Stimulated activated CD4-positive, alpha-beta T cell treated with anti-CD3 and anti-CD28 coated beads, Interleukin-2, amount 100 ng/mL, for 4 hours (primary cell): ENCODE data around the gene TBC1D20.

ENCODE experiments used
- DNase-seq: peaks from one replicate; pipeline ENCODE4 v3.0.0-alpha.2; 2020; ENCODE audit warnings: low read depth

TBC1D20 gene

DNA sequence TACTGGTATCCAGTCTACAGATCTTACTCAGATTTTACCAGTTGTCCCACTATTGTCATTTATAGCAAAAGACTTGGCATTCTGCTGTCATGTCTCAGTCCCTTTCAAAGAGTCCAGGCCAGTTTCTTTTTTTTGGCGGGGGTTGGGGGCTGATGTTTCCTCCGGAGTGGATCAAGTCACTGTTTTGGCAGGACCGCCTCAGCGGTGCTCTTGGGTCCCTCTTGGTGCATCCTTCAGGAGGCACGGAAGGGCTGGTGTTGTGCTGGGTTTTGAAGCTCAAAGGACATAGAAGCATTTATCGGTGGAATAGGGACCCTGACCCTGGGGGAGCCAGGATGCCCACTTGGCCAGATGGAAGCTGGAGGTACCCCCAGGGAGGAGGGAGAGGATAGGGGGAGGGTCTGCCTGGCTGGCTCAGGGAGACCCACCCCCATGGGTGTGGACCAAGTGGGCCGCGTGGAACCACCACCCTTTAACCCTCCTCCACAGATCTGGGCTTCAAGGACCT is 43.4 kb downstream of the TBC1D20 start:
- no peak for DNase-seq

DNA sequence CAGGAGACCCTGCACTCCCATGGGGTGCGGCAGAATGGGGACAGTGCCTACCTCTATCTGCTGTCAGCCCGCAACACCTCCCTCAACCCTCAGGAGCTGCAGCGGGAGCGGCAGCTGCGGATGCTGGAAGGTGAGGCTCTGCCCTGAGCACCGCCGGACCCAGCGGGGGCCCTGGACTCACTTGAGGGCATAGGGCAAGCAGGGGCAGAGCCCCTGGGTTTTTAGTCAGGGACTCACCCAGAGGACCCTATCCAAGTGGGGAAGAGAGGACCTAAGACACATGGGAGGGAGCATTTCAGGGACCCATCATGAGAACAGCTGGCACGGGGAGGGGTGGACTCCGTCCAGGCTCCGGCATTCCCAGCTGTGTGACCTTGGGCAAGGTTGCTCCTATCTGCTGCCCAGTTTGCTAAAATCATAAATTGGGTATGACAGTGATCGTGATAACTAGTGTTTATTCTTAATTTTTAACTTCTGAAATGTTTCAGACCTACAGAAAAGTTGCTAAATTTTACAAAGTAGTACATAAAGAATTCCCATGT is 44.5 kb downstream of the TBC1D20 start:
- no peak for DNase-seq

DNA sequence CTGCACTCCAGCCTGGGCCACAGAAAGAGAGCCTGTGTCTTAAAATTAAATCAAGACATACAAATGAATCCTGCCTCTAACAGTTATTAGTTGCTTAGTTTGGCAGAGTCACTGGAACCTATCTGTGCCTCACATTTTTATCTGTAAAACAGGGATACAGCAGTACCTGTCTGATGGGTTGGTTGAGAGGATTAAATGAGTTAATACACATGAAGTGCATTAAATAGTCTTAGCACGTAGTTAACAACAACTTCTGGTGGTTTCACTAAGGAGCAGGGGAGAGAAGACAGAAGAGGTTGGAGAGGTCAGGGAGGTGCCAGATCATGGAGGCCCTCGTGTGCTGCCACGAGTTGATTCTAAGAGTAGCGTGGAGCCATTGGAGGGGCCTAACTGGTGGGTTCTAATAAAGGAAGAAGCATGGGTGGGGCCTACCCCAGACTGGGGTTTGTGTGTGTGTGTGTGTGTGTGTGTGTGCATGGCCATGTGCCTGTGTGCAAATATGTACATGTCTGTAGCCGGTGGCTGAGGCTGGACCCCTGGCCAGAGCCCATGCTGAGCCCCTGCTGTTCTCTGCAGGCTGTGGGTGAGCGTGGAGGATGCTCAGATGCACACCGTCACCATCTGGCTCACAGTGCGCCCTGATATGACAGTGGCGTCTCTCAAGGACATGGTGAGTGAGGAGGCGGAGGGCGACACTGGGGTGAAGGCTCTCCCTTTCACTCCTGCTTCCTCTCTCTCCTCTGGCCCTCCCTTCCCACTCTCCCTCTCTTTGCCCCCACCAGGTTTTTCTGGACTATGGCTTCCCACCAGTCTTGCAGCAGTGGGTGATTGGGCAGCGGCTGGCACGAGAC is 45.2 kb downstream of the TBC1D20 start:
- DNase-seq = no peak

DNA sequence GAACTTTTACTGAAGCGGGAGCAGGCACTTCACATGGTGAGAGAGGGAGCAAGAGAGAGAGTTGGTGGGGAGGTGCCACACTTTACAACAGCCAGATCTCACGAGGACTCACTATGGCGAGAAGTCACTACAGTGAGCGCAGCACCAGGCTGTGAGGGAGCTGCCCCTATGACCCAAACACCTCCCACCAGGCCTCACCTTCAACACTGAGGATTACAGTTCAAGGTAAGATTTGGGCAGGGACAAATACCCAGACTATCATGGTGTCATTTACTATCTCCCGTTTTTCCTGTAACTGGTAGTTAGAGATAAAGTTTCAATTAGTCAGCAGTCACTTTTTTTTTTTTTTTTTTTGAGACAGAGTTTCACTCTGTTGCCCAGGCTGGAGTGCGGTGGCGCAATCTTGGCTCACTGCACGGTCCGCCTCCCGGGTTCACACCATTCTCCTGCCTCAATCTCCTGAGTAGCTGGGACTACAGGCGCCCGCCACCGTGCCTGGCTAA is 46.5 kb downstream of the TBC1D20 start:
- no peak for DNase-seq

DNA sequence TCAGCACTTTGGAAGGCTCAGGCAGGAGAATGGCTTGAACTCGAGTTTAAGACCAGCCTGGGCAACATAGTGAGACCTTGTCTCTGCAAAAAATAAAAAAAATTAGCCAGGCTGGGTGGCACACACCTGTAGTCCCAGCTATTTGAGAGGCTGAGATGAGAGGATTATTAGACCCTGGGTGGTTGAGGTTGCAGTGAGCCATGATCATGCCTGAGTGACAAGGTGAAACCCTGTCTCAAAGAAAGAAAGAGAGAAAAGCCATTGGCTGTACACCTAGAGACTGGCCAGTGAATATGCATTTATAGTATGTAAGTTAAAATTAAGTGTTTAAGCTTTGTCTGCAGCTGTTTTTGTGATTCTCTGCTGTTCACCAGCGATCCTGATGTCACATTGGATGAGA is 48.2 kb downstream of the TBC1D20 start:
- no peak for DNase-seq

DNA sequence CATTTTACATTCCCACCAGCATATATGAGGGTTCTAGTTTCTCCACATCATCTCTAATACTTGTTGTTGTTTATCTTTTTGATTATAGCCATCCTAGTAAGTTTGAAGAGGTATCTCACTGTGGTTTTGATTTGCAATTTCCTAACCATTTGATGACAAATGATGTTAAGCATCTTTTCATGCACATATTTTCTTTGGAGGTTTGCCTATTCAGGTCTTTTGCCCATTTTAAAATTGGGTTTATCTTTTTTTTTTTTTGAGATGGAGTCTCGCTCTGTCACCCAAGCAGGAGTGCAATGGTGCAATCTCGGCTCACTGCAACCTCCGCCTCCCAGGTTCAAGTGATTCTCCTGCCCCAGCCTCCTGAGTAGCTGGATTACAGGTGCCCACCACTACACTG is 50.3 kb downstream of the TBC1D20 start:
- DNase-seq = no peak

DNA sequence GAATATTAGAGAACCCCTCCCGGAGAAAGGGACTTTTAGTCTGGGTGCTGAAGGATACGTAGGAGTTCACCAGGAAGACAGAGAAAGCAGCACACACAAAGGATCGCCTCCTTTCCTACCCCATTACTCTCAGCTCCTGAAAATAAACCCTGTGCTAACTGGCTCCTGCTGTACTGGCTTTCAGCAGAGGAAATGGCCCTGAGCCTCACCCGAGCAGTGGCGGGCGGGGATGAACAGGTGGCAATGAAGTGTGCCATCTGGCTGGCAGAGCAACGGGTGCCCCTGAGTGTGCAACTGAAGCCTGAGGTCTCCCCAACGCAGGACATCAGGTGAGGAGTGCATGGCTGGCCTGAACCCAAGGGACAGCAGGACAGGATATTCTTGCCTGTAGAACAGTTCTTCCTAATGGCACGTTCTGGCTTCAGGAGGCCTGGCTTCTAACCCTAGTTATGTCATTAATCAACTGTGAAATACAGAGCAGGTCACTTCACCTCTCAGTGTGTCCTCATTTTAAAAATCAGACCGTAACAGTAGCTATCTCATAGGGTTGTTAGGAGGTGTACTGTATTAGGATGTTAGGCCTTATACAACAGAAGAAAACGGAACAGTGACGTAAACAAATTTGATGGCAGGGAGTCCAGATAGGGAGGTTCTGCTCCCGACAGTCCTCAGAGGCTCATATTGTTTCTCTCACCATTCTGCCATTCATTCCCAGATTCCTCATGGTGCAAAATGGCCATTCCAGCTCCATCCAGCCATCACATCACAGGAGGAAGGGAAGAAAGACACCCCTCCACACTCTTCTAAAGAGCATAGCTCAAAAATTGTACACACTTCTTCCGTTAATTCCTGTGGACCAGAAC is 52.4 kb downstream of the TBC1D20 start:
- no peak for DNase-seq

DNA sequence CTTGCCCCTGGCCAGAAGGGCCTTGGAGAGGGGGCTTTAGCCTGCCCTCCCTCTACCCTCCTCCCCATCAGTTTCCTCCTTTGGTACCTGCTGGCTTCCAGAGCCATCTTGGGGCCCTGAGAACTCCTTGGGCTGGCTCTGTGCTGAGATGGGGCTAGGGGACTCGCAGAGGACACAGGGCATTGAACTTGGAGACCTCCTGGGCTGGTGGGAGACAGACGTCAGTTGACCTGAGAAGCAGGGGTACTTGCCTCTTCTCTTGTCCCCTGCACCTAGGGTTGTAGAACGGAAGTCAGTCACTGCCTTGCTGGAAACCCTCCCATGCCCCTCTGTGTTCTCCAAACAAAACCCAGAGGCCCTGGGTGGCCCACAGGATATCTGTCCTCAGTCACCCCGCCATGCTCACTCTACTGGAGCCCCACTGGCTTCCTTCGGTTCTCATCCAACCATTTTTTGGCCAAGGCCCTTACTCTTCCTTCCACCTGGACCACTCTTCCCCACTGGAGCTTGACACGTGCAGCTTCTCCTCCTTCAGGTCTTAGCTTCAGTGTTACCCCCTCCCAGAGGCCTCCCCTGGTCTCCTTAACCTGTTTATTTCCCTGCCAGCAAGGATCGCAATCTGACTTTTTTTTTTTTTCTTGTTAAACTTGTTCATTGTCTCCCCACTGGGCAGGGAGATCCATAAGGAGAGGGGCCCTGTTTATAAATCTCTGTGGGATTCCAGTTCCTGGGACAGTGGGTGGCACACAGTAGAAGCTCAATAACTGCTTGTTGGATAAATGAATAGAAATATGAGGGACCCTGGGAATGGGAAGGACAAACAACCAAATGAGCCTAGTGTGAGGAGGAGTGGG is 53.3 kb downstream of the TBC1D20 start:
- peak; percentile 10 for DNase-seq

DNA sequence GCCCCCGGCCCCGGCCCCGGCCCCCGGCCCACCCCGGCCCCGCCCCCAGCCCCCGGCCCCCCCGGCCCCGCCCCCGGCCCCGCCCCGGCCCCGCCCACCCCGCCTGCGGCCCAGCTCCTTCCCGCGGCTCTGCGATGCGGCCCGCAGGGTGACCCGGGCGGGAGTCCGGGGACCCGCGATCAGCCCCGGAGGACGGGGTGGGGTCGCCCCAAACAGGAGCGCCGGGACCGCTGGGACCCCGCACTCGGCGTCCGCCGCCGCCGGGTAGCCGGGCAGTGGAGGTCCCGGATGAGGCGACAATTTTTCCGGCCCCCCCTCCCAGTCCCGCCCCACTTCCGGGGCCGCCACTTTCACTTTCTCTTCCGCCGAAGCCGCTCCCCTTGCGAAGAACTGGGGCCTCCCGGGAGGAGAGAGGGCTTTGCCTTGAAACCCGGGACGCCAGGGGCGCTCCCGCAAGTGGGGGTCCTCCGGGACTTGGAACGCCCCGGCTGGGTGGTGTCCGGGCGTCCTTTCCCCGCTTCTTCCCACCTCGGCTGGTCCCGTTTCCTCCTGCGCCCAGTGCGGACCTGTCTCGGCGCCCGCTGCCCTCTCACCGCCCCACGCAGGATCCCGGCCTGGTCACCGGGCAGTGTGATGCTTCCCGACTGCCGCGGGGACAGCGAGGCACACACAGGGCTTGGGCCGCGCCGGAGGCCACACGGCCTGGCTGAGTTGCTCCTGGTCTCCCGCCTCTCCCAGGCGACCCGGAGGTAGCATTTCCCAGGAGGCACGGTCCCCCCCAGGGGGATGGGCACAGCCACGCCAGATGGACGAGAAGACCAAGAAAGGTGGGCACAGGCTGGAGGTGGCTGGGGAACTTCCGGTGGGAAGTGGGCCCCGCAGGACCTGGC is 54.1 kb downstream of the TBC1D20 start, which contains the start of gene RBCK1:
TSS of gene RBCK1 (plus strand) at position 347 of the 890 bp plus-strand sequence. CDS start at position 806, 459 bp downstream.
- peak; percentile 83 for DNase-seq

DNA sequence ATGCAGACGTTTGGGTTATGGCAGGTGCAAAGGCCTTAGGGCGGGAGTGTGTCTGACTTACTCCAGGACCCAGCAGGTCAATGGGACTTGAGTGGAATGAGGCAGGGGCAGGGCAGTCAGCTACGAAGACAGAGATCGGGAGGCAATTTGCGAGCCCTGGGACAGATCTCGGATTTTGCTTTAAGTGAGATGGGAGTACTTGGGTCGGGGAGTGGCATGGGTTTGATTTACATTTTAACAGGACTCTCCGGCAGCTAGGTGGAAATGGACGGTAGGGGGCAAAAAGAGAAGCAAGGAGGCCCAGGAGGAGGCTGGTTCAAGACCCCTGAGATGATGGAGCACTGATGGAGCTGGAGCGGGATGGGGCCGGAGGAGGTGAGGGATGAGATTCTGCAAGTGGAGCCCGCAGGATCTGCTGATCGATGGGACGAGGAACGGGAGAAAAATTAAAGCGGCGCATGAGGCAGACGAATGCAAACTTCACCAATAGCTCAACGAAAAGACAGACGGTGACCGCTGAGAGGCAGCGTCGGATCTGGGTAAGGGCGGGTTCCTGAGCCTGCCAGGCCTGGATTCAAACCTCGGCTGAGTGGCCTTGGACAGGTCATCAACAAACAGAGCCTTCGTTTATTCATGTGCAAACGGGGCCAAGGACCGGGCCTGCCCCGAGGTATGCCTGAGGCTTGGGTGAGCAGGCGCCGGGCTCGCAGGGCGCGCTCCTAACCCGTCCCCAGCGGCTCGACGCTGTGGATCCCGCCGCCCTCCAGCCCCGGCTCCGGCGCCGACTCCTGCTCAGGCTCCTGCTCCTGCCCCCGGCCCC is 55.0 kb downstream of the TBC1D20 start:
- DNase-seq = peak; percentile 51

DNA sequence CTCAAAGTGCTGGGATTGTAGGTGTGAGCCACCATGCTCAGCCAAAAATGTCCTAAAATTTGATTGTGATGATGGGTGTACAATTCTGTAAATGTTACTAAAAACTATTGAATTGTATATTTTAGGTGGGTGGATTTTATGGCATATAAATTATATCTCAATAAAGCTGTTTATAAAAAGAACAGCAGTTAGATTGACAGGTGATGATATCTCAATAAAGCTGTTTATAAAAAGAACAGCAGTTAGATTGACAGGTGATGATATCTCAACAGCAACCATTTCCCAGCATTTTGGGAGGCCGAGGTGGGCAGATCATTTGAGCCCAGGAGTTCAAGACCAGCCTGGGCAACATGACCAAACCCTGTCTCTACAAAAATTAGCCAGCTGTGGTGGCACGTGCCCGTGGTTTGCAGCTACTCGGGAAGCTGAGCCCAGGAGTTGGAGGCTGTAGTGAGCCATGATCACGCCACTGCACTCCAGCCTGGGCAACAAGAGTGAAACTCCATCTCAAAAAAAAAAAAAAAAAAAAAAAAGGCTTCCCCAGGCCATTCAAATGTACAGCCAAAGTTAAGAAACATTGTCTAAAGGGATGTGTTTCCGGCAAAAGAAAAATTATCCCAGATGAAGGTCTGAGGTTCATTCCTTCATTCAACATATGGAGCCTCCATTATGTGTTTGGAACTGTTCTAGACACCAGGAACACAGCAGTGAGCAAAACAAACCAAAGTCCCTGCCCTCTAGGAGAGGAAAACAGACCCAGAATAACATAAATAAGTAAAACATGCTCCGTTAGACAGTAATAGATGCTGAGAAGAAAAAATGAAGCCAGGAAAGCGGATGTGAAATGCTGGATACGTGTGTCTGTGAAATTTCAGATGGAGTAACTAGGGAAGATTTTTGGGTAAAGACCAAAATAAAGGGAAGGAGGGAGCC is 55.9 kb downstream of the TBC1D20 start:
- DNase-seq = no peak

DNA sequence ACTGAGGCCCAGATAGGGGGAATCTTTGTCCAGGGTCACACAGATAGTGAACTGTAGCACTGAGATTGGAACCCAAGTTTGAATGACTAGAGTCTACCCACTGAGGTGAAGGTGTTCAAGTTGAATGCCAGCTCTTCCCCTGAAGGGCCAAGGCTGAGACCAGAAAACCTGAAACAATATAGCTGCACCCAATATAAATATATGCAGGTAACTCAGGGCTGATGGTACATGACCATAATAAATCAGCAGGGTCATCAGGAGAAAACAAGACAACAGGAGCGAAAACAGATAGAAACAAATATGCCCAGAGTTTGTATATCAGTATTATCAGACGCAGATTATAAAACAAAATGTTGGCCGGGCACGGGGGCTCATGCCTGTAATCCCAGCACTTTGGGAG is 58.2 kb downstream of the TBC1D20 start:
- DNase-seq = no peak

DNA sequence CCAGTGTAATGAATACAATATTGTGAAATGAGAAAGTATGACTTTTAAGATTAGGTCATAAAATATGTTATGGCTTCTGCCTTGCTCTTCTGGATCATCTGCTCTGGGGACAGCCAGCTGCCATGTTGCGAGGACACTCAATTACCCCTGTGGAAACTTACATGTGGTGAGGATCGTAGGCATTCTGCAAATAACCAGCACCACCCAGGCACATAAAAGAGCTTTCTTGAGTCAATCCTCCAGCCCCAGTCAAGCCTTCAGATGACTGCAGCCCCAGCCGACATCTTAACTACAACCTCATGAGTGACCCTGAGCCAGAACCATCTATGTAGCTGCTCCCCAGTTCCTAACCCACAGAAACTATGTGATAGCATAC is 58.8 kb downstream of the TBC1D20 start:
- DNase-seq = no peak

DNA sequence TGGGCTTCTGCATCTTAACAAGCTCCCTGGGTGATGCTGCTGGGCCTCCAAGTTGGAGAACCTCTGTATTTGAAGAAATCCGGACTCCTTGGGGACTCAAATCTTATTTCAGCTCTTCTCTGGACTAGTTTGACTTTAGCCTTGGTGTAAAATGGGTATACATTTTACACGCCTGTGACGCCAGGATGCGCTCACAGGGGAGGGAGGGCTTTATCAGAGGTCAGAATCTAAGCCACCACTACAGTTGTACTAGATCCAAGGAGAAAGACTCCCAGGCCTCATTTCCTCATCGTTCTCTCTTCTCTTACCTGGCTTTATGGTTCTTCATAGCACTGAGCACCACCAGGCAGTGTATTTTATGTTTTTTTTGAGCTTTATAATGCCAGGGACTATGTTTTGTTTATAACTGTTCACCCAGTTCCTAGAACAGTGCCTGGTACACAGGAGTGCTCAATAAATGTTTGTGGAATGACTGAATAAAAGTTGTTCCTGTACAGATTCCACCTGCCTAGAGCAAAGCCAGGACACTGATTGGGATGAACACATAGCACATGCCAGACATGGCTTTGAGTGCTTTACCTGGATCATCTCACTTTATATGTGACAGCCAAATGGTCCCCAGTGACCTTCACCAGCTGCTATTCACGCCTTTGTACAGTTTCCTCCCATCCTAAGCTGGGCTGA is 59.3 kb downstream of the TBC1D20 start:
- no peak for DNase-seq

DNA sequence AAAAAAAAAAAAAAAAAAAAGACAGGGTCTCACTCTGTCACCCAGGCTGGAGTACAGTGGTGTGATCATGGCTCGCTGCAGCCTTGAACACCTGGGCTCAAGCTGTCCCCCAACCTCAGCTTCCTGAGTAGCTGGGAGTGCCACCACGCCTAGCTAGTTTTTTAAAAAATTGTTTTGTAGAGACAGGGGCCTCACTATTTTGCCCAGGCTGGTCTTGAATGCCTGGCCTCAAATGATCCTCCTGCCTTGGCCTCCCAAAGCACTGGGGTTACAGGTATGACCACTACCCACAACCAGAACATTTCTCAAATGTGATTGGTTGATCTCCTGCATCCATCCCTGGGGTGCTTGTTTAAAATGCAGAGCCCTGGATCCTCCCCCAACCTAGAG is 59.8 kb downstream of the TBC1D20 start:
- DNase-seq = no peak

DNA sequence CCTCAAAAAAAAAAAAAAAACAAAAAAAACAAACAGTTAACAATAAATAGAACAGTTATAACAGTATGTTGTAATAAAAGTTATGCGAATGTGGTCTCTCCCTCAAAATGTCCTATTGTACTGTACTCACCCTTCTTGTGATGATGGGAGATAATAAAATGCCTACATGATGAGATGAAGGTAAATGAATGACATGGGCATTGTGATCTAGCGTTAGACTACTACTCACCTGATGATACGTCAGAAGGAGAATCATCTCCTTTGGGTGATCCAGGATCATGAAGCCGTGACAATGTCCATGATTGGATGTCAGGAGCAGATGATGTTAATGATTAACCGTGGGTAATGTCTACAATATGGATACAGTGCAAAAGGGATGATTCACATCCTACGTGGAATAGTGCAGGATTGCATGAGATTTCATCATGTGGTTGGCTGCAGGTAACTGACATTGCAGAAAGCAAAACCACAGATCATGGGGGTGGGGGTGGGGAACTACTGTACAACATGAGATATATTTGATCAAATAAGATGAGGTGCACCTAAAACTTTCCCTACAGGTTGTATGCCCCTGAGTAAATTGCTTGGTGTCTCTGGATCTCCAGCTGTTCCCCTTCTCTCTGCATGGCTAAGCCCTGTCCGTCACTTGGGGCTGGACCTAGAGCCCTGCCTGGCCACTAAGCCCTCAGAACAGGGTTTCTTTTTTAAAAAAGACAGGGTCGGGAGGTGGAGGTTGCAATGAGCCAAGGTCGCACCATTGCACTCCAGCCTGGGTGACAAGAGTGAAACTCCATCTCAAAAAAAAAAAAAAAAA is 60.4 kb downstream of the TBC1D20 start:
- no peak for DNase-seq
